Activated CD4-positive, alpha-beta memory T cell treated with anti-CD3 and anti-CD28 coated beads for 36 hours (primary cell): ENCODE measurements around the gene NCAPH2. TPM values are rescaled to one million over a fixed set of nuclear protein-coding genes. Genes with fewer than 3 reads are reported as not detected.

Experiments used
- CTCF ChIA-PET: fragments of 350-600 bp; sonication (Branson Sonifier 250); formaldehyde crosslinking; loops from one replicate; lab custom pipeline; 2021; ENCODE audit warnings: antibody characterized with exemption, inconsistent platforms; lab: Charles Lee
- POLR2A ChIA-PET: fragments of 350-600 bp; sonication (Branson Sonifier 250); formaldehyde crosslinking; loops from one replicate; lab custom pipeline; 2021; ENCODE audit warnings: antibody characterized with exemption; lab: Charles Lee
- DNase-seq: peaks from one replicate; pipeline ENCODE4 v3.0.0-alpha.2; 2020
- H3K27ac Mint-ChIP-seq: one replicate; pipeline ENCODE4 v1.8.0; 2021; ENCODE audit warnings: mixed read lengths
- H3K27me3 Mint-ChIP-seq: one replicate; pipeline ENCODE4 v1.8.0; 2021; ENCODE audit warnings: mixed read lengths
- H3K36me3 Mint-ChIP-seq: one replicate; pipeline ENCODE4 v1.8.0; 2021; ENCODE audit warnings: mixed read lengths
- H3K4me1 Mint-ChIP-seq: one replicate; pipeline ENCODE4 v1.8.0; 2021; ENCODE audit warnings: low read depth, mixed read lengths
- H3K4me3 Mint-ChIP-seq: one replicate; pipeline ENCODE4 v1.8.0; 2021; ENCODE audit warnings: mild to moderate bottlenecking, mixed read lengths
- H3K9me3 Mint-ChIP-seq: one replicate; pipeline ENCODE4 v1.8.0; 2021; ENCODE audit warnings: mixed read lengths
- intact Hi-C: fragments of 100-400 bp; cut with micrococcal nuclease; formaldehyde crosslinking; loops from one replicate; pipeline ENCODE4 v1.15.1; 2023
- total RNA-seq, 2 experiments: library from RNA; stranded (reverse); gene quantifications; one replicate each; pipeline ENCODE4 v1.2.3, GENCODE V29; 2021

Gene NCAPH2
- total RNA-seq, 2 experiments from 2014 or later, result 134 to 138 TPM

DNA sequence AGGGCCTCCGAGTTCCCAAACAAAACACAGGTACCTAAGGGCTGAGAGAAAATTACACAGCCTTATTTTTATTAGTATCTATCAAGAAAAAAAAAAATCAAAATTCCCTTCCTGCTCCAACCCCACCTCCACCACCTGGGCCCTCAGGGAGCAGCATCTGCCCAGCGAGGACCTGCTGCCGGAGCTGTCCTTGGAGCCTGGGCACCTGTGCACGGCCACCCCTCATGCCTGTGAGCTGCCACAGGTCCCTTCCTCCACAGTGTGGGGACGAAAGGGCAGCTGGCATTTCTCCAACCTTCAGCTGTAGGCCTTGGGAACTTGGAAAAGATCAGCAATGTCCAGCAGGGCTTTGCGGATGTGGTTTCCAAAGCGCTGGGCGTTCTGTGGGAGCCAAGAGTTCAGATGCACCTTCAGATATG, 61.0 kb downstream of the NCAPH2 start:
- Mint-ChIP-seq H3K36me3 (peaks cover 19% of the 10 kb centered on the region), H3K4me1 (no peaks in the 10 kb centered on the region), H3K4me3 (no peak overlapping the region), H3K9me3 (no peaks in the 10 kb centered on the region), H3K27me3 (no peaks in the 10 kb centered on the region), H3K27ac (no peak overlapping the region)
- ChIA-PET POLR2A (interaction anchor here (0.6 to 1.3 kb wide), 2 partner anchors 44 to 52 kb away, joined by 3 read pairs; partner anchors contain the start of gene SCO2), CTCF (interaction anchor here (1.1 kb wide), 1 partner anchor 52 kb away, joined by 3 read pairs; no protein-coding TSS in a partner anchor)
- DNase-seq, result no peak
- intact Hi-C loops, result loop anchor here (10.0 kb wide), 1 partner anchor 46 kb away; no protein-coding TSS in a partner anchor

DNA sequence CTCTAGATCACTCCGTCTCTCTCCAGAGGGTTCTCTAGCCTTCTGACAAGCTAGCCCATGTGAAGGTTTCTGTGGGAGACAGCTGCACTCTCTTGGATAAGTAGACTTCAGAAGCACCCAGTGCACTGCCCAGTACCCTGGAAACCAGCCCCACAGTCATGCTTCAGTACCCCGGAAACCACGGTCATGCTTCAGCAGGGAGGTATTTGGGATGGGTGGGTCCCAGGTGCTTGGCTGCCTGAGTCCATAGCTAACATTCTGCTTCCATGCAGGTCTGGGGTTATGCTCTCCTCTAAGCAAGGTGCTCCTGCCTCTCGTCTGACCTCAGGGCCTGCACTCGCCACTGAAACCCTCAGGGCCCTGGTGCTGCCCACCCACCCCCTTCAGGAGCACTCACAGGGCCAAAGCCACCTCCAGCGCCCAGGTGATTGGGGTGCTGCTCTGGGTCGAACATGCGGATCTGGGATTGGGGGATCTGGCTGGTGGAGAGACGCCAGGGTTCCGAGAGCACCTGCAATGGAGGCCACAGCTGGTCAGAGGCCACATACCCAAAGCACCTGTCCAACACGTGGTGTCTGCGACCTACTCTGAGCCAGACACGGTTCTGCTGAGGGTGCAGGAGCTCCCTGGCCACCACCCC, 62.0 kb downstream of the NCAPH2 start:
- DNase-seq, result no peak
- H3K27ac Mint-ChIP-seq, result no peak overlapping the region
- no peaks in the 10 kb centered on the region for H3K9me3 Mint-ChIP-seq
- no peaks in the 10 kb centered on the region for H3K27me3 Mint-ChIP-seq
- H3K4me1 Mint-ChIP-seq, result no peaks in the 10 kb centered on the region
- POLR2A ChIA-PET, result interaction anchor here (1.3 kb wide), 1 partner anchor 52 kb away, joined by 3 read pairs; no protein-coding TSS in a partner anchor
- intact Hi-C loops, result loop anchor here (10.0 kb wide), 1 partner anchor 45 kb away; no protein-coding TSS in a partner anchor
- no peak overlapping the region for H3K4me3 Mint-ChIP-seq
- peaks cover 19% of the 10 kb centered on the region for H3K36me3 Mint-ChIP-seq
- CTCF ChIA-PET, result no interaction called here

DNA sequence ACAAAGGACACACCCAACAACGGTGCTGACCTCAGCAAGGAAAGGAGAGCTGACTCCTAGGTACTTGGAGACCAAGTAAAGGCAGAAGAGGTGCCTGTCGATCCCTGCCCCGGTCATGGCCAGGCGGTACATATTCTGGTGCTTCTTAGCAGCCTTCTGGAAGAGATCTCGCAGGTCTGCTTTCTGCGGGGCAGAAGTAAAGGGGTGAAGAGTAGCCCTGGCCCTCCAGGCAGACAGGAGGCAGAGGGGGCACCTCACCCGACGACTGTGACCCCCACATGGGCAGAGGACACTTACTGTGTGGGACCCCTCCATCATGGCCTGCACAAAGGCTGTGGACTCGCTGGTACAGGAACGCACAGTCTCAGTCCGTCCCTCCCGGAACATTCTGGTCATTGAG, 62.8 kb downstream of the NCAPH2 start:
- H3K4me3 Mint-ChIP-seq, result no peak overlapping the region
- H3K27ac Mint-ChIP-seq, result no peak overlapping the region
- peaks cover 19% of the 10 kb centered on the region for H3K36me3 Mint-ChIP-seq
- intact Hi-C loops, result no loop called here
- H3K9me3 Mint-ChIP-seq, result no peaks in the 10 kb centered on the region
- H3K27me3 Mint-ChIP-seq, result no peaks in the 10 kb centered on the region
- H3K4me1 Mint-ChIP-seq, result no peaks in the 10 kb centered on the region
- ChIA-PET CTCF (no interaction called here), POLR2A (no interaction called here)
- DNase-seq, result no peak

- intact Hi-C loops, result no loop called here
- CTCF ChIA-PET, result interaction anchor here (0.6 to 1.1 kb wide), 3 partner anchors 9 to 56 kb away, joined by 3 to 4 read pairs (median 3); partner anchors contain the start of genes SCO2 and SYCE3
- Mint-ChIP-seq H3K27me3 (no peaks in the 10 kb centered on the region), H3K9me3 (no peaks in the 10 kb centered on the region), H3K4me1 (no peaks in the 10 kb centered on the region), H3K4me3 (no peak overlapping the region), H3K27ac (no peak overlapping the region), H3K36me3 (peaks cover 19% of the 10 kb centered on the region)
- POLR2A ChIA-PET, result interaction anchor here (0.6 to 1.5 kb wide), 2 partner anchors 9 to 34 kb away, joined by 3 to 4 read pairs; partner anchors contain the start of gene SYCE3
- DNase-seq, result no peak
Observed at GRCh38 chr22:50571264-50572175, 63.5 kb downstream of the NCAPH2 start.

DNA sequence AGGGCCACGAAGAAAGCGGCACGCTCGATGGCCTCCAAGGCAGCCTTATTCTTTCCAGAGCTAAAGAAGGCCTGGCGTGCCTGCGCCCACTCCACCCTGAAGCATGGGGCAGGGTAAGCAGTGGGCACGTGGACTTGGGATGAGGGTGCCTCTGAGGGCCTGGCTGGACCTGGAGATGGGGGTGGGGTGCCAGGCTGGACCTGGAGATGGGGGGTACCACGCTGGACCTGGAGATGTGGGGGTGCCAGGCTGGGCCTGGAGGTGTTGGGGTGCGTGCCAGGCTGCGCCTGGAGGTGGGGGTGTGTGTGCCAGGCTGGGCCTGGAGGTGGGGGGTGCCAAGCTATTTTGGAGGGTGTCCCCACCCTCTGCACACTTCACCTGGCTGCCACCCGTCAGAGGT, 64.9 kb downstream of the NCAPH2 start:
- Mint-ChIP-seq H3K36me3 (peaks cover 21% of the 10 kb centered on the region), H3K4me3 (no peak overlapping the region), H3K27ac (no peak overlapping the region), H3K4me1 (peaks cover 7% of the 10 kb centered on the region), H3K9me3 (no peaks in the 10 kb centered on the region), H3K27me3 (no peaks in the 10 kb centered on the region)
- DNase-seq, result no peak
- ChIA-PET POLR2A (no interaction called here), CTCF (interaction anchor here (1.4 kb wide), 1 partner anchor 10 kb away, joined by 4 read pairs; no protein-coding TSS in a partner anchor)
- intact Hi-C loops, result no loop called here

DNA sequence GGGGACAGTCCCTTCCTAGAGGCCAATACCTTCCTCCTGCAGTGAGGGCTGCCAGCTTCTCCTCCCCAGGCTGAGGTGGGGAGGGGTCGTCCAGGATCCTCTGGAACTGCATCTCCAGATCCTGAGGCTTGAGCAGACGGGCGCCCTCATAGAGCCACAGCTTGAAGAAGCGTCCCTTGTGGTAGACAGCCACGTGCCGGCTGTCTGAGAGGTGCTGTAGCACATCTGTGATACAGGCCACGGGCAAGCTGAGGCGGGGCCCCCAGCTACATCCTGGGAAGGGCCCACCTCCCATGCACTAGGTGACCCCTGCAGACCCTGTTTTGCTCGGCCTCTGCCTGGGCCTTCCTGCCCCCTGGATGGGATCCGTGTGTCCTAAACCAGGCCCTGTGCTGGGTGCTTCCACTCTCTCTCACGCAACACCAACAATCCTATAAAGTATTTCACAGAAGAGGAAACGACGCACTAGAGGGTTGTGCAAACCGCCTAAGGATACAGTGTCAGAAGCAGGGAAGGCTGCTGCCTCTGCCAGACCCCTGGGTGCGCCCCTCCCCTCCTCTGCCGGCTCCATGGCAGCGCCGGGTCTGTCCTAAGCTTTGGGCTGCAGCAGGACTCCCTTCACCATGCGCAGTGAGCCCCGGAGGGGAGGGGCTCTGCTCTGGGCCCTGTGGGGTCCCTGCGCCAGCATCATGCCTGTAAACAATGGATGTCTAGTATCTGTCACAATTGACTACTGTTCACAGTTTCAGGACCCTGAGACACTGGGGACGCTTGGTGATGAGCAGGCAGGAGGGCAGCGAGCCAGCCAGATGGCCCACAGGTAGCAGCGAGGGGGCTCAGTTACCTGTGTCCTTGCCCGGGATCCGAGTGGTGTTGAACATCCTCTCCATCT, 65.7 kb downstream of the NCAPH2 start:
- no peak overlapping the region for H3K4me3 Mint-ChIP-seq

DNA sequence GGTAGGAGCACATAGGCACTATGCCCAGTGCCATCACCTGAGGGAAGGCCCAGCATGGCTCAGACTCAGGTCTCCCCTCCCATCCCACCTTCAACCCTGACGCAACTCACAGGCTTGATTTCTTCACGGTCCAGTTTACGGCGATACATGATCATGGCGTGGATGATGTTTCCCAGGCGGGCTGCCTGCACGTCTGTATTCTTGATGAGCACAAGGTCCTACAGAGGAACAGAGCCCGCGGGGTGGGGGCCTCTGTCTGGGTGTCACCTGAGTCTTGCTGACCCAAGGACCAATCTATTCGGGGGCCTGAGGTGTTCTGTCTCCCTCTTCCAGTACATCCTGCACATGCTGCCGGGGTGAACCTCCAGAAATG, 66.3 kb downstream of the NCAPH2 start:
- POLR2A ChIA-PET, result no interaction called here
- intact Hi-C loops, result no loop called here
- Mint-ChIP-seq H3K4me3 (no peak overlapping the region), H3K4me1 (peaks cover 7% of the 10 kb centered on the region), H3K36me3 (peaks cover 16% of the 10 kb centered on the region), H3K9me3 (no peaks in the 10 kb centered on the region), H3K27ac (no peak overlapping the region), H3K27me3 (no peaks in the 10 kb centered on the region)
- DNase-seq, result no peak
- CTCF ChIA-PET, result interaction anchor here (1.0 kb wide), 1 partner anchor 49 kb away, joined by 4 read pairs; the partner anchor contains the start of gene SCO2

More for the DNA sequence above, 65.7 kb downstream of the NCAPH2 start:
- Mint-ChIP-seq H3K27me3 (no peaks in the 10 kb centered on the region), H3K27ac (no peak overlapping the region), H3K36me3 (peaks cover 18% of the 10 kb centered on the region), H3K9me3 (no peaks in the 10 kb centered on the region), H3K4me1 (peaks cover 7% of the 10 kb centered on the region)
- intact Hi-C loops, result no loop called here
- no peak for DNase-seq
- ChIA-PET CTCF (interaction anchor here (1.0 to 1.4 kb wide), 2 partner anchors 11 to 48 kb away, joined by 4 read pairs; partner anchors contain the start of gene SCO2), POLR2A (no interaction called here)

Other genes starting within 250 kb of the NCAPH2 start
- 1 to 10 TPM; 9.1 to 9.7 TPM for gene MAPK12, start 246.5 kb upstream of the NCAPH2 start, total RNA-seq
- gene MAPK11, start 237.8 kb upstream of the NCAPH2 start, total RNA-seq, result 10 to 100 TPM; 23.1 to 24.6 TPM
- 1 to 10 TPM; 6.3 to 8.3 TPM for gene PLXNB2, start 200.6 kb upstream of the NCAPH2 start, total RNA-seq
- gene DENND6B, start 181.2 kb upstream of the NCAPH2 start, total RNA-seq, result 1 to 10 TPM; 3.5 to 3.6 TPM
- gene PPP6R2, start 164.9 kb upstream of the NCAPH2 start, total RNA-seq, result 10 to 100 TPM; 41.2 to 41.7 TPM
- gene SBF1, start 33.2 kb upstream of the NCAPH2 start, total RNA-seq, result 100 to 1,000 TPM; 110 to 112 TPM
- 1 to 10 TPM; 7.3 to 7.4 TPM for gene ADM2, start 26.7 kb upstream of the NCAPH2 start, total RNA-seq
- under 1 TPM; 0.39 to 0.59 TPM for gene MIOX, start 21.4 kb upstream of the NCAPH2 start, total RNA-seq
- 10 to 100 TPM; 62.1 to 63.8 TPM for gene LMF2, start 522 bp upstream of the NCAPH2 start, total RNA-seq
- 1 to 10 TPM; 1.9 to 5.6 TPM for gene SCO2, start 17.4 kb downstream of the NCAPH2 start, total RNA-seq
- 10 to 100 TPM; 64.7 to 65.6 TPM for gene TYMP, start 21.8 kb downstream of the NCAPH2 start, total RNA-seq
- gene KLHDC7B, start 37.7 kb downstream of the NCAPH2 start, total RNA-seq, result 1 to 10 TPM; 6.9 to 7.7 TPM
- gene SYCE3, start 54.7 kb downstream of the NCAPH2 start, total RNA-seq, result 1 to 10 TPM in 1 of 2 experiments, under 1 TPM in 1; 0.87 to 1.0 TPM
- gene CPT1B, start 70.2 kb downstream of the NCAPH2 start, total RNA-seq, result 10 to 100 TPM; 33.3 to 36.9 TPM
- gene CHKB, start 74.6 kb downstream of the NCAPH2 start, total RNA-seq, result 10 to 100 TPM; 76.2 to 76.3 TPM
- under 1 TPM; 0.10 to 0.19 TPM for gene MAPK8IP2, start 92.6 kb downstream of the NCAPH2 start, total RNA-seq
- gene ARSA, start 119.9 kb downstream of the NCAPH2 start, total RNA-seq, result 10 to 100 TPM; 23.9 to 25.8 TPM
- gene SHANK3, start 164.6 kb downstream of the NCAPH2 start, total RNA-seq, result under 1 TPM; 0.05 to 0.07 TPM
- gene ACR, start 230.0 kb downstream of the NCAPH2 start, total RNA-seq, result not detected